IMR-90 (cell line): ENCODE data around the gene PLEKHG5. TPM values are rescaled to one million over a fixed set of nuclear protein-coding genes. Genes with fewer than 3 reads are reported as not detected.

Experiments
- ATAC-seq: fragments of 200-7000 bp; cut with Tn5 transposase; 2 replicates; pipeline ENCODE4 v1.9.1; 2020; ENCODE audit warnings: low read depth, mild to moderate bottlenecking, moderate library complexity
- BruUV-seq: library from RNA; stranded (reverse); fragments of 400-500 nt; replicated peaks from 2 replicates; lab custom pipeline; 2021; lab: Mats Ljungman, UMichigan
- CTCF ChIA-PET: fragments of 300-600 bp; formaldehyde crosslinking; extraction: SDS; loops from one replicate; lab custom pipeline; 2021; ENCODE audit warnings: antibody characterized with exemption; lab: Yijun Ruan, JAX
- POLR2A ChIA-PET: fragments of 300-600 bp; sonication (Branson Sonifier 250); formaldehyde crosslinking; loops from one replicate; lab custom pipeline; 2022; ENCODE audit warnings: antibody characterized with exemption; ENCODE audit not compliant: unreplicated experiment; lab: Charles Lee
- DNase-seq: peaks from one replicate; pipeline ENCODE4 v3.0.0; 2013
- H2AFZ ChIP-seq: replicated peaks from 2 replicates; pipeline ENCODE3; 2013; ENCODE audit warnings: low read length, mild to moderate bottlenecking; ENCODE audit not compliant: poor library complexity
- H2AK5ac ChIP-seq: 2 replicates; pipeline ENCODE4 v1.6.1; 2013; ENCODE audit warnings: low read depth, low read length, inconsistent platforms
- H2AK9ac ChIP-seq: replicated peaks from 2 replicates; pipeline ENCODE3; 2013; ENCODE audit warnings: mild to moderate bottlenecking, low read depth, low read length, moderate library complexity; ENCODE audit not compliant: poor library complexity
- H2BK120ac ChIP-seq: 2 replicates; pipeline ENCODE4 v1.6.1; 2013; ENCODE audit warnings: low read depth, low read length, inconsistent platforms
- H2BK15ac ChIP-seq: 3 replicates; pipeline ENCODE4 v1.6.1; 2013; ENCODE audit warnings: low read depth, low read length, inconsistent platforms
- H2BK20ac ChIP-seq: 2 replicates; pipeline ENCODE4 v1.6.1; 2013; ENCODE audit warnings: low read depth, mild to moderate bottlenecking, inconsistent platforms, low read length, moderate library complexity
- H2BK5ac ChIP-seq: 2 replicates; pipeline ENCODE4 v1.6.1; 2013; ENCODE audit warnings: mild to moderate bottlenecking, low read depth, low read length, inconsistent platforms; ENCODE audit not compliant: poor library complexity, severe bottlenecking
- H3K14ac ChIP-seq: replicated peaks from 2 replicates; pipeline ENCODE4 v1.6.1; 2013; ENCODE audit warnings: low read depth, low read length, inconsistent platforms
- H3K18ac ChIP-seq: 2 replicates; pipeline ENCODE4 v1.6.1; 2013; ENCODE audit warnings: low read depth, low read length, control low read depth
- H3K23ac ChIP-seq: 2 replicates; pipeline ENCODE4 v1.6.1; 2013; ENCODE audit warnings: low read depth, low read length, inconsistent platforms
- H3K27ac ChIP-seq: 2 replicates; pipeline ENCODE4 v1.5.1; 2013; ENCODE audit warnings: mild to moderate bottlenecking, control low read depth, low read length; ENCODE audit not compliant: insufficient read depth
- H3K27me3 ChIP-seq: 2 replicates; pipeline ENCODE4 v1.6.1; 2013; ENCODE audit warnings: low read length; ENCODE audit not compliant: control insufficient read depth, insufficient read depth
- H3K36me3 ChIP-seq: 2 replicates; pipeline ENCODE4 v1.6.1; 2013; ENCODE audit warnings: low read length, mixed read lengths; ENCODE audit not compliant: control insufficient read depth, insufficient read depth
- H3K4ac ChIP-seq: 2 replicates; pipeline ENCODE4 v1.6.1; 2013; ENCODE audit warnings: low read depth, low read length, inconsistent platforms
- H3K4me1 ChIP-seq: 2 replicates; pipeline ENCODE4 v1.6.1; 2013; ENCODE audit warnings: low read length, mixed read lengths; ENCODE audit not compliant: control insufficient read depth, insufficient read depth
- H3K4me2 ChIP-seq: 2 replicates; pipeline ENCODE4 v1.6.1; 2013; ENCODE audit warnings: low read depth, mild to moderate bottlenecking, control low read depth, low read length, moderate library complexity
- H3K4me3 ChIP-seq: 2 replicates; pipeline ENCODE4 v1.5.1; 2013; ENCODE audit warnings: low read depth, mild to moderate bottlenecking, control low read depth, low read length, moderate library complexity; ENCODE audit not compliant: insufficient read depth
- H3K56ac ChIP-seq: 2 replicates; pipeline ENCODE4 v1.6.1; 2013; ENCODE audit warnings: low read length, inconsistent platforms; ENCODE audit not compliant: insufficient read depth; ENCODE audit errors: extremely low read depth
- H3K79me1 ChIP-seq, 2 experiments: 2 replicates each; pipeline ENCODE4 v1.6.1; 2013; ENCODE audit warnings: low read length in 2 of 2, inconsistent platforms in 1 of 2, low read depth in 1 of 2
- H3K9ac ChIP-seq: 2 replicates; pipeline ENCODE4 v1.6.1; 2013; ENCODE audit warnings: low read depth, low read length, control low read depth
- H3K9me1 ChIP-seq: 2 replicates; pipeline ENCODE4 v1.6.1; 2013; ENCODE audit warnings: low read length, inconsistent platforms; ENCODE audit not compliant: insufficient read depth
- H3K9me3 ChIP-seq: 2 replicates; pipeline ENCODE4 v1.6.1; 2013; ENCODE audit warnings: low read length; ENCODE audit not compliant: control insufficient read depth, insufficient read depth
- H4K20me1 ChIP-seq: 2 replicates; pipeline ENCODE4 v1.6.1; 2013; ENCODE audit warnings: low read length, inconsistent platforms; ENCODE audit not compliant: insufficient read depth
- H4K5ac ChIP-seq: 2 replicates; pipeline ENCODE4 v1.6.1; 2013; ENCODE audit warnings: mild to moderate bottlenecking, low read depth, low read length, control low read depth
- H4K8ac ChIP-seq, 2 experiments: 2 replicates each; pipeline ENCODE4 v1.6.1; 2013; ENCODE audit warnings: low read depth in 2 of 2, low read length in 2 of 2, control low read depth in 1 of 2, inconsistent platforms in 1 of 2
- H4K91ac ChIP-seq: 2 replicates; pipeline ENCODE4 v1.6.1; 2013; ENCODE audit warnings: low read depth, low read length, inconsistent platforms; ENCODE audit not compliant: insufficient read depth
- FOS ChIP-seq: fragments of 150-350 bp; IDR thresholded peaks from 2 replicates; pipeline ENCODE4 v1.6.1; 2016; ENCODE audit warnings: low read depth, low read length
- MXI1 ChIP-seq: IDR thresholded peaks from 2 replicates; pipeline ENCODE4 v1.6.1; 2012; ENCODE audit warnings: low read depth, mild to moderate bottlenecking, low read length, moderate library complexity, borderline replicate concordance
- WGBS, 2 experiments: methylation state at CpG; one replicate each; pipeline versions ENCODE4 v1.1.5 to v1.1.7; 2013; ENCODE audit warnings: missing lambda C conversion rate in 2 of 2; ENCODE audit not compliant: insufficient read length in 1 of 2; ENCODE audit errors: extremely low coverage in 2 of 2; 5-methylcytosine and 5-hydroxymethylcytosine counted together
- dilution Hi-C: fragments of 300-500 bp; cut with HindIII; formaldehyde crosslinking; loops from one replicate; pipeline ENCODE4 v1.14.3; 2018; ENCODE audit warnings: low sequenced_read_pairs; ENCODE audit not compliant: unreplicated experiment
- in situ Hi-C: fragments of 300-500 bp; cut with MboI; formaldehyde crosslinking; loops from 3 replicates; pipeline ENCODE4 v1.14.3; 2019; ENCODE audit warnings: low sequenced_read_pairs, inconsistent platforms, mixed read lengths
- intact Hi-C: fragments of 100-400 bp; cut with micrococcal nuclease; formaldehyde crosslinking; loops from 2 replicates; pipeline ENCODE4 v1.10.0; 2022
- polyA plus RNA-seq, 3 experiments: library from polyadenylated mRNA; depleted of rRNA; stranded (reverse); fragments of >200 nt; gene quantifications; 2 replicates each; pipeline ENCODE4 v1.2.3, GENCODE V29; 2012; ENCODE audit warnings: low replicate concordance in 1 of 3
- total RNA-seq: library from RNA; depleted of rRNA; stranded (reverse); fragments of >200 nt; gene quantifications from 2 replicates; pipeline ENCODE4 v1.2.3, GENCODE V29; 2012

PLEKHG5 gene
- total and polyA plus RNA-seq, 2 of the 4 experiments (the other 2 are of a cell fraction): 4.8 to 11.6 TPM

GRCh38 chr1:6487804-6488484 is 3.5 kb downstream of the PLEKHG5 start:
- Histone ChIP-seq H3K18ac (no peak overlapping the region), H4K5ac (no peak overlapping the region), H2AK9ac (no peak overlapping the region), H2AK5ac (no peak overlapping the region), H3K14ac (no peak overlapping the region), H3K4me1 (peaks cover 12% of the 10 kb centered on the region), H3K27me3 (no peaks in the 10 kb centered on the region), H3K4me3 (no peak overlapping the region), H2BK20ac (no peak overlapping the region), H4K91ac (no peak overlapping the region), H2AFZ (no peak overlapping the region), H3K4ac (no peak overlapping the region), H2BK15ac (no peak overlapping the region), H2BK5ac (no peak overlapping the region), H3K79me1 (peaks cover 3 to 20% of the 10 kb centered on the region in 2 experiments; a peak in 2 of 4 replicates), H4K8ac (no peak overlapping the region), H3K27ac (no peak overlapping the region), H3K23ac (no peak overlapping the region), H3K4me2 (no peak overlapping the region), H3K9me3 (no peaks in the 10 kb centered on the region), H3K36me3 (no peaks in the 10 kb centered on the region), H4K20me1 (peaks cover 6% of the 10 kb centered on the region; the same call in 1 of the 2 replicates), H2BK120ac (no peak overlapping the region), H3K9me1 (no peaks in the 10 kb centered on the region), H3K9ac (no peak overlapping the region), H3K56ac (no peak overlapping the region)
- no TSS peak for BruUV-seq
- POLR2A ChIA-PET: no interaction called here
- ATAC-seq (no peak), DNase-seq (no peak)
- WGBS, 2 experiments: 89% methylated on average over 9 of the region's 14 CpGs; no CpG with 5 or more reads in 1 of the 2 experiments
- in situ Hi-C loops: no loop called here
- CTCF ChIA-PET: no interaction called here
- no peak for TF ChIP-seq FOS
- no peak for TF ChIP-seq MXI1
- dilution Hi-C loops: no loop called here
- intact Hi-C loops: loop anchor here (5.0 kb wide), 1 partner anchor 729 kb away; no protein-coding TSS in a partner anchor
